HepG2 (cell line): ENCODE measurements around the gene MTSS2. TPM values are rescaled to one million over a fixed set of nuclear protein-coding genes. Genes with fewer than 3 reads are reported as not detected.
A peak's percentile ranks its signal among the peaks of the same experiment; 100 is the strongest.

Source experiments
- ARNT2 ChIP-seq: sonication (generic); formaldehyde crosslinking; IDR thresholded peaks from 2 replicates; pipeline ENCODE4 v1.8.0; 2022; ENCODE audit warnings: mild to moderate bottlenecking, low read depth, missing genetic modification reagents, moderate library complexity
- DPF2 ChIP-seq: sonication (generic); formaldehyde crosslinking; IDR thresholded peaks from 2 replicates; pipeline ENCODE4 v1.4.0; 2020; ENCODE audit warnings: mild to moderate bottlenecking, low read depth, missing genetic modification reagents, borderline replicate concordance
- KDM5B ChIP-seq: sonication (generic); formaldehyde crosslinking; IDR thresholded peaks from 2 replicates; pipeline ENCODE4 v1.4.0; 2020; ENCODE audit warnings: missing genetic modification reagents, mild to moderate bottlenecking, borderline replicate concordance
- RELA ChIP-seq: sonication (generic); formaldehyde crosslinking; IDR thresholded peaks from 2 replicates; pipeline ENCODE4 v1.4.0; 2020; ENCODE audit warnings: missing genetic modification reagents
- SPEN ChIP-seq: sonication (generic); formaldehyde crosslinking; IDR thresholded peaks from 2 replicates; pipeline ENCODE4 v1.5.1; 2020; ENCODE audit warnings: low read depth, mild to moderate bottlenecking, missing genetic modification reagents
- TEF ChIP-seq: sonication (generic); formaldehyde crosslinking; IDR thresholded peaks from 2 replicates; pipeline ENCODE4 v1.5.0; 2020; ENCODE audit warnings: missing genetic modification reagents
- U2AF2 ChIP-seq: fragments of 200-400 bp; formaldehyde crosslinking; IDR thresholded peaks from 2 replicates; pipeline ENCODE4 v1.6.1; 2017; ENCODE audit warnings: low read depth, mild to moderate bottlenecking, low read length
- ZNF282 ChIP-seq: fragments of 450-650 bp; IDR thresholded peaks from 2 replicates; pipeline ENCODE4 v1.6.1; 2018; ENCODE audit not compliant: partially characterized antibody
- ZNF3 ChIP-seq: IDR thresholded peaks from 2 replicates; pipeline ENCODE4 v1.7.0; 2017; ENCODE audit warnings: inconsistent platforms
- ZNF343 ChIP-seq: sonication (generic); formaldehyde crosslinking; IDR thresholded peaks from 2 replicates; pipeline ENCODE4 v1.4.0; 2020; ENCODE audit warnings: mild to moderate bottlenecking, missing genetic modification reagents
- ZNF432 ChIP-seq: sonication (generic); formaldehyde crosslinking; IDR thresholded peaks from 2 replicates; pipeline ENCODE4 v1.5.0; 2020; ENCODE audit warnings: missing genetic modification reagents, mild to moderate bottlenecking, borderline replicate concordance
- ZNF501 ChIP-seq: sonication (generic); formaldehyde crosslinking; IDR thresholded peaks from 2 replicates; pipeline ENCODE4 v1.5.1; 2020; ENCODE audit warnings: mild to moderate bottlenecking, moderate library complexity, missing genetic modification reagents
- ZNF552 ChIP-seq: sonication (generic); formaldehyde crosslinking; IDR thresholded peaks from 2 replicates; pipeline ENCODE4 v1.9.0; 2022; ENCODE audit warnings: missing genetic modification reagents, mild to moderate bottlenecking, borderline replicate concordance
- ZNF660 ChIP-seq: sonication (generic); formaldehyde crosslinking; IDR thresholded peaks from 2 replicates; pipeline ENCODE4 v1.5.1; 2020; ENCODE audit warnings: mild to moderate bottlenecking, low read depth, missing genetic modification reagents, borderline replicate concordance
- ZNF7 ChIP-seq: IDR thresholded peaks from 2 replicates; pipeline ENCODE4 v1.6.1; 2016; ENCODE audit warnings: missing biosample characterization, missing genetic modification reagents
- ZNF878 ChIP-seq: sonication (generic); formaldehyde crosslinking; IDR thresholded peaks from 2 replicates; pipeline ENCODE4 v1.8.1; 2023; ENCODE audit warnings: mild to moderate bottlenecking, missing genetic modification reagents, moderate library complexity
- polyA plus RNA-seq, 8 experiments: library from polyadenylated mRNA; depleted of rRNA in 3 of 8; stranded (reverse) in 7 of 8; unstranded in 1 of 8; fragments of >200 nt; fragmentation: Illumina TruSeq in 4 of 8; extraction: Trizol in 4 of 8; gene quantifications; 2 replicates each; pipeline versions ENCODE4 v1.2.1 to v1.2.3, GENCODE V29; 2011 to 2016; ENCODE audit warnings: low read depth in 4 of 8, missing spikeins in 1 of 8, mixed read lengths in 1 of 8; ENCODE audit not compliant: insufficient read depth in 1 of 8
- total RNA-seq, 5 experiments: library from RNA; depleted of rRNA; stranded (reverse); fragments of >200 nt; fragmentation: Illumina TruSeq; extraction: Trizol; gene quantifications; 2 replicates each; pipeline ENCODE4 v1.2.3, GENCODE V29; 2016; ENCODE audit warnings: low read depth in 1 of 5
- TF ChIP-seq, protein P1 (sequence below): sonication (generic); formaldehyde crosslinking; IDR thresholded peaks from 2 replicates; pipeline ENCODE4 v1.4.0; 2020; ENCODE audit warnings: missing genetic modification reagents, mild to moderate bottlenecking, borderline replicate concordance
- TF ChIP-seq, protein P2 (sequence below), 2 experiments: fragments of 450-650 bp in 1 of 2; sonication (generic) in 1 of 2; formaldehyde crosslinking; IDR thresholded peaks; 2 replicates each; pipeline versions ENCODE4 v1.5.0 to v1.8.0; 2020 to 2022; ENCODE audit warnings: mild to moderate bottlenecking in 1 of 2, missing genetic modification reagents in 1 of 2
- TF ChIP-seq, protein P3 (sequence below): sonication (generic); formaldehyde crosslinking; IDR thresholded peaks from 2 replicates; pipeline ENCODE4 v1.4.0; 2020; ENCODE audit warnings: missing genetic modification reagents

Gene MTSS2
- total and polyA plus RNA-seq, 2 of the 13 experiments (the other 11 are each of a cell fraction or from before 2014, with no cell fraction given), result 132 to 242 TPM

- TF ChIP-seq ZNF878 (CRISPR knock-in tag) (no peak), KDM5B (peak; percentile 82; the same call in 1 of the 2 replicates), U2AF2 (no peak), ZNF501 (peak; percentile 73), ZNF660 (CRISPR knock-in tag) (no peak), RELA (CRISPR knock-in tag) (no peak; the same call in 1 of the 2 replicates), ZNF432 (CRISPR knock-in tag) (no peak), ZNF3 (CRISPR knock-in tag) (no peak; the same call in 1 of the 2 replicates), TEF (CRISPR knock-in tag) (no peak), ZNF552 (0 out of 2 replicates have a peak, but pooled peaks have one; percentile 11), DPF2 (CRISPR knock-in tag) (peak; percentile 83), SPEN (CRISPR knock-in tag) (peak; percentile 46; the same call in 1 of the 2 replicates), ZNF282 (no peak), ZNF7 (0 out of 2 replicates have a peak, but pooled peaks have one; percentile 10), ZNF343 (CRISPR knock-in tag) (peak; percentile 88; the same call in 1 of the 2 replicates), ARNT2 (CRISPR knock-in tag) (no peak; the same call in 1 of the 2 replicates)
- TF ChIP-seq, protein P1, sequence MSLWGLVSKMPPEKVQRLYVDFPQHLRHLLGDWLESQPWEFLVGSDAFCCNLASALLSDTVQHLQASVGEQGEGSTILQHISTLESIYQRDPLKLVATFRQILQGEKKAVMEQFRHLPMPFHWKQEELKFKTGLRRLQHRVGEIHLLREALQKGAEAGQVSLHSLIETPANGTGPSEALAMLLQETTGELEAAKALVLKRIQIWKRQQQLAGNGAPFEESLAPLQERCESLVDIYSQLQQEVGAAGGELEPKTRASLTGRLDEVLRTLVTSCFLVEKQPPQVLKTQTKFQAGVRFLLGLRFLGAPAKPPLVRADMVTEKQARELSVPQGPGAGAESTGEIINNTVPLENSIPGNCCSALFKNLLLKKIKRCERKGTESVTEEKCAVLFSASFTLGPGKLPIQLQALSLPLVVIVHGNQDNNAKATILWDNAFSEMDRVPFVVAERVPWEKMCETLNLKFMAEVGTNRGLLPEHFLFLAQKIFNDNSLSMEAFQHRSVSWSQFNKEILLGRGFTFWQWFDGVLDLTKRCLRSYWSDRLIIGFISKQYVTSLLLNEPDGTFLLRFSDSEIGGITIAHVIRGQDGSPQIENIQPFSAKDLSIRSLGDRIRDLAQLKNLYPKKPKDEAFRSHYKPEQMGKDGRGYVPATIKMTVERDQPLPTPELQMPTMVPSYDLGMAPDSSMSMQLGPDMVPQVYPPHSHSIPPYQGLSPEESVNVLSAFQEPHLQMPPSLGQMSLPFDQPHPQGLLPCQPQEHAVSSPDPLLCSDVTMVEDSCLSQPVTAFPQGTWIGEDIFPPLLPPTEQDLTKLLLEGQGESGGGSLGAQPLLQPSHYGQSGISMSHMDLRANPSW (CRISPR knock-in tag), result peak; percentile 92
- TF ChIP-seq, protein P2, sequence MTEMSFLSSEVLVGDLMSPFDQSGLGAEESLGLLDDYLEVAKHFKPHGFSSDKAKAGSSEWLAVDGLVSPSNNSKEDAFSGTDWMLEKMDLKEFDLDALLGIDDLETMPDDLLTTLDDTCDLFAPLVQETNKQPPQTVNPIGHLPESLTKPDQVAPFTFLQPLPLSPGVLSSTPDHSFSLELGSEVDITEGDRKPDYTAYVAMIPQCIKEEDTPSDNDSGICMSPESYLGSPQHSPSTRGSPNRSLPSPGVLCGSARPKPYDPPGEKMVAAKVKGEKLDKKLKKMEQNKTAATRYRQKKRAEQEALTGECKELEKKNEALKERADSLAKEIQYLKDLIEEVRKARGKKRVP (CRISPR knock-in tag; IDR thresholded peaks at IDR 0.05), result peak in 1 of 2 experiments; percentile 56; a peak in 2 of 4 replicates
- TF ChIP-seq, protein P3, sequence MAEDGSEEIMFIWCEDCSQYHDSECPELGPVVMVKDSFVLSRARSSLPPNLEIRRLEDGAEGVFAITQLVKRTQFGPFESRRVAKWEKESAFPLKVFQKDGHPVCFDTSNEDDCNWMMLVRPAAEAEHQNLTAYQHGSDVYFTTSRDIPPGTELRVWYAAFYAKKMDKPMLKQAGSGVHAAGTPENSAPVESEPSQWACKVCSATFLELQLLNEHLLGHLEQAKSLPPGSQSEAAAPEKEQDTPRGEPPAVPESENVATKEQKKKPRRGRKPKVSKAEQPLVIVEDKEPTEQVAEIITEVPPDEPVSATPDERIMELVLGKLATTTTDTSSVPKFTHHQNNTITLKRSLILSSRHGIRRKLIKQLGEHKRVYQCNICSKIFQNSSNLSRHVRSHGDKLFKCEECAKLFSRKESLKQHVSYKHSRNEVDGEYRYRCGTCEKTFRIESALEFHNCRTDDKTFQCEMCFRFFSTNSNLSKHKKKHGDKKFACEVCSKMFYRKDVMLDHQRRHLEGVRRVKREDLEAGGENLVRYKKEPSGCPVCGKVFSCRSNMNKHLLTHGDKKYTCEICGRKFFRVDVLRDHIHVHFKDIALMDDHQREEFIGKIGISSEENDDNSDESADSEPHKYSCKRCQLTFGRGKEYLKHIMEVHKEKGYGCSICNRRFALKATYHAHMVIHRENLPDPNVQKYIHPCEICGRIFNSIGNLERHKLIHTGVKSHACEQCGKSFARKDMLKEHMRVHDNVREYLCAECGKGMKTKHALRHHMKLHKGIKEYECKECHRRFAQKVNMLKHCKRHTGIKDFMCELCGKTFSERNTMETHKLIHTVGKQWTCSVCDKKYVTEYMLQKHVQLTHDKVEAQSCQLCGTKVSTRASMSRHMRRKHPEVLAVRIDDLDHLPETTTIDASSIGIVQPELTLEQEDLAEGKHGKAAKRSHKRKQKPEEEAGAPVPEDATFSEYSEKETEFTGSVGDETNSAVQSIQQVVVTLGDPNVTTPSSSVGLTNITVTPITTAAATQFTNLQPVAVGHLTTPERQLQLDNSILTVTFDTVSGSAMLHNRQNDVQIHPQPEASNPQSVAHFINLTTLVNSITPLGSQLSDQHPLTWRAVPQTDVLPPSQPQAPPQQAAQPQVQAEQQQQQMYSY (CRISPR knock-in tag), result peak; percentile 48; the same call in 1 of the 2 replicates
These were observed 38.5 kb upstream of the MTSS2 start (continued) for GRCh38 chr16:70724146-70725023.
